Mucosa of stomach (tissue), 1 donor: ENCODE results near the gene TBC1D1.

ENCODE experiments used
- H3K27me3 ChIP-seq: one replicate; pipeline ENCODE4 v1.7.0; 2013; ENCODE audit warnings: mild to moderate bottlenecking, low read length; ENCODE audit not compliant: control insufficient read depth, insufficient read depth
- H3K36me3 ChIP-seq: one replicate; pipeline ENCODE4 v1.7.0; 2013; ENCODE audit warnings: low read length; ENCODE audit not compliant: control insufficient read depth, insufficient read depth
- H3K4me1 ChIP-seq: one replicate; pipeline ENCODE4 v1.7.0; 2013; ENCODE audit warnings: mild to moderate bottlenecking, low read length; ENCODE audit not compliant: control insufficient read depth, insufficient read depth
- H3K4me3 ChIP-seq: one replicate; pipeline ENCODE4 v1.7.0; 2013; ENCODE audit warnings: low read length
- H3K9ac ChIP-seq: one replicate; pipeline ENCODE4 v1.7.0; 2013; ENCODE audit warnings: mild to moderate bottlenecking, low read length, moderate library complexity
- H3K9me3 ChIP-seq: one replicate; pipeline ENCODE4 v1.7.0; 2013; ENCODE audit warnings: mild to moderate bottlenecking, low read length, moderate library complexity; ENCODE audit not compliant: control insufficient read depth
- donor health status: Pancreatic carcinoma.

Gene TBC1D1

DNA sequence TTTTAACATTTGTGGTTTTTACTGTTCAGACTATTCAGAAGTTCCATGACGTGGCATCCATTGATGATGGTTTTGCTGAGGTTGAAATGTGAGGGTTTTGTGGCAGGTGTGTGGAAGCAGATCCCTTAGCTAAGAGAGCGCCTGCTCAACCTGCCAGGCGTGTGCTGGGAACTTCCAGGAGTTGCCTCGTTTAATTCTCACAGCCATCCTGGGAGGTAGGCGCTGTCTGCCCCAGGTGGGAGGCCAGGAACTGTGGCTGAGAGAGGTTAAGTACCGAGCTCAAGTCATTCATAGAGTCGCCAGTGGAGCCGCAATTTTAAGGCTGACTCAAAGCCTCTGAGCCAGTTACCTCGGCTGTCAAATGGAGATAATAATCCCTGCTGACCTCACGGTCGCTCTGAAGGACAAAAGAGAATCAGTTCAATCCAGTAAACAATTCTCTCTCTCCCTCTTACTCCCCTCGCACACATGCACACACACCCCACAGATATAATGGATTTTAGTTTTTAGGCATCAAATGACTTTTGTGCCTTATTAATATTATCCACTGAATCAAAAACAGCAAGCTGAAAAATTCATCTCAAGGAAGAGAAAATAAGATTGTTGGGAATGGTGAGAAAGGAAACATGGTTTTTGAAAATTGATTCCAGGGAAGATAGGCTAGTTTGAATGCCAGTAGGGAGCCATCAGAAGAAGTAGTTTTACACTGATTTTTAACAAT, 240.6 kb downstream of the TBC1D1 start:
- H3K27me3 ChIP-seq = no peaks in the 10 kb centered on the region
- H3K9ac ChIP-seq = no peak overlapping the region
- peaks cover 45% of the 10 kb centered on the region for H3K4me1 ChIP-seq
- no peaks in the 10 kb centered on the region for H3K9me3 ChIP-seq
- no peaks in the 10 kb centered on the region for H3K36me3 ChIP-seq
- no peak overlapping the region for H3K4me3 ChIP-seq

- Histone ChIP-seq H3K36me3 (no peaks in the 10 kb centered on the region), H3K9ac (no peak overlapping the region), H3K4me3 (no peak overlapping the region)
Observed at GRCh38 chr4:38132107-38132673, 241.3 kb downstream of the TBC1D1 start.

GRCh38 chr4:38132843-38133662, 242.2 kb downstream of the TBC1D1 start:
- Histone ChIP-seq H3K9ac (peak overlapping the region; percentile 20), H3K4me3 (no peak overlapping the region), H3K36me3 (no peaks in the 10 kb centered on the region), H3K4me1 (peaks cover 45% of the 10 kb centered on the region), H3K27me3 (no peaks in the 10 kb centered on the region), H3K9me3 (no peaks in the 10 kb centered on the region)

More at GRCh38 chr4:38132107-38132673, 241.3 kb downstream of the TBC1D1 start:
- Histone ChIP-seq H3K27me3 (no peaks in the 10 kb centered on the region), H3K4me1 (peaks cover 45% of the 10 kb centered on the region), H3K9me3 (no peaks in the 10 kb centered on the region)

DNA sequence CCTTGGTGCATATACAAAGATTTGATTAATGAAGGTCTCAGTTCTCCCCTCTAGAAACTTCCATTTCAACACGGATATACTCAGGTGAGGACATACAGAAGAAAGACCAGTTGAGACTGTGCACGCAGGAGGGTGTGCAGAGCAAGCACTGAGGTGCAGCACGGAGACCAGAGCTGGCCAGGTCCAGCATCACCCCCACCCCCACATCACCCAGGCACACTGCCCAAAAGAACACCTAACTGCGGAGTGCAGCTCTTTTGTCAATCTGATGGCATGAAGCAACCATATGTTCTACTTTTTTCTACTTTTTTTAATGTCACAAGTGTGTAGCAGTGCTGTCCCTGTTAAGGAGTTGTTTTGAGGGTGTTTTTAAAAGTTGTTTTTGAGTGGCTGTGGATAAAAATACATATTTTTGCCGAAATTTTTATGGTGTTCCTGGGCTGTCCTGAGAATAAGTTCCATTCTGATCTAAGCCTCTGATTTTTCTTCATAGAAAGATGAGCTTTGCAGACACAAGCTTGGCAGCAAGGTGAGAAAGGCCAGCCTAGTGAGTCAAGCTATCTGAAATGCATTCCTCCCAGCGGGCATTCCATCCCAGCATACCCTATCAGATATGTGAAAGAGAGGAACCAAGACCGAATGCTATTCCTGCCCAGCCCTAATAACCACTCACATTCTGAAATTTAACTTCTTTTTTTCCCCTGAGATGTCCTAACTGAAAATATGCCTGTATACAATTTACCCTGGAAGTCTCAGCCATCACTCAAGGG, 243.0 kb downstream of the TBC1D1 start:
- no peaks in the 10 kb centered on the region for H3K36me3 ChIP-seq
- no peak overlapping the region for H3K4me3 ChIP-seq
- no peaks in the 10 kb centered on the region for H3K9me3 ChIP-seq
- no peak overlapping the region for H3K9ac ChIP-seq
- H3K4me1 ChIP-seq = peaks cover 38% of the 10 kb centered on the region
- no peaks in the 10 kb centered on the region for H3K27me3 ChIP-seq

DNA sequence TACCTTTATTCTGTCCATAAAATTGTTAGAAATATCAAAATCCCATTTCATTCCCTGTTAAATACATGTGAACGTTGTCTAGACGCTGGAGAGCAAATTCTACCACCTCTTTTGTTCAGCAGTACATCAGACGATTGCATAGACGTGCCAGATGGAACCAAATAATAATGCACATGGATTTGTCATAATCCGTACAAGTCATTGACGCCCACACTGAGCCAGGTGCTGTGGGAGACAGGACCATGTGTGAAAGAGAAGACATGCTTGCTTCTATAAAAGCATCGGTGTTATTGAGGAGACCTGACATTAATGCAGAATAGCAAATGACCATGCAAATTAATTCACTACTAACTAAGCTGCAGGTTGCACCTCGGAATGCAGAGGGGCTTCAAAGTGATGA, 244.3 kb downstream of the TBC1D1 start:
- Histone ChIP-seq H3K27me3 (no peaks in the 10 kb centered on the region), H3K9me3 (no peaks in the 10 kb centered on the region), H3K9ac (no peak overlapping the region), H3K4me3 (no peak overlapping the region), H3K36me3 (no peaks in the 10 kb centered on the region), H3K4me1 (peaks cover 30% of the 10 kb centered on the region)

- H3K36me3 ChIP-seq = no peaks in the 10 kb centered on the region
- H3K4me3 ChIP-seq = no peak overlapping the region
- H3K4me1 ChIP-seq = peaks cover 28% of the 10 kb centered on the region
- H3K9ac ChIP-seq = no peak overlapping the region
- no peaks in the 10 kb centered on the region for H3K27me3 ChIP-seq
- H3K9me3 ChIP-seq = no peaks in the 10 kb centered on the region
Observed at GRCh38 chr4:38136604-38137003, 245.7 kb downstream of the TBC1D1 start.

DNA sequence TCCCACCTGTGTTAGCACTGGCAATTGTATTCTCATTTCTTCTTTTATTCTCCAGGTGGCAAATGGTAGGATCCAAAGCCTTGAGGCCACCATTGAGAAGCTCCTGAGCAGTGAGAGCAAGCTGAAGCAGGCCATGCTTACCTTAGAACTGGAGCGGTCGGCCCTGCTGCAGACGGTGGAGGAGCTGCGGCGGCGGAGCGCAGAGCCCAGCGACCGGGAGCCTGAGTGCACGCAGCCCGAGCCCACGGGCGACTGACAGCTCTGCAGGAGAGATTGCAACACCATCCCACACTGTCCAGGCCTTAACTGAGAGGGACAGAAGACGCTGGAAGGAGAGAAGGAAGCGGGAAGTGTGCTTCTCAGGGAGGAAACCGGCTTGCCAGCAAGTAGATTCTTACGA, 246.2 kb downstream of the TBC1D1 start:
- Histone ChIP-seq H3K36me3 (no peaks in the 10 kb centered on the region), H3K9me3 (no peaks in the 10 kb centered on the region), H3K4me3 (no peak overlapping the region), H3K27me3 (no peaks in the 10 kb centered on the region), H3K4me1 (peaks cover 23% of the 10 kb centered on the region), H3K9ac (no peak overlapping the region)

DNA sequence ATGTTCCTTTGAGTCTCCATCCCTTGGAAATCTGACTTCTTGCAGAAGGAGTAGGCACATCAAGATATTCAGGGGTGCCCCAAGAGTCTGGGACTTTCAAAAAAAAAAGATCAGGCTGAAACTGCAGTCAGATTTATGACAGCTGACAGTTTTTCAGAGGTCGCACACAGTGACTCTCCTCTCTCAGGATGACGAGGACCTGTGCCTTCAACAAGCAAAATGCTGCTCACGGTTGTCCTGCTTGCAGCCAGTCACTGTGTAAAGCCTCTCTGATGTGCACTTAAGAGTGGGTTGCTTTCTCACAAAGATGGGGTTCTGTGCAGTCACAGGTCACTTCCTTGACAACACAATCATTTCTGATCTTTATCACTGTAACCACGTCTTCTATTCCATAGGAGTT, 247.5 kb downstream of the TBC1D1 start:
- Histone ChIP-seq H3K27me3 (no peaks in the 10 kb centered on the region), H3K4me3 (no peak overlapping the region), H3K9me3 (no peaks in the 10 kb centered on the region), H3K4me1 (peaks cover 11% of the 10 kb centered on the region), H3K36me3 (no peaks in the 10 kb centered on the region), H3K9ac (no peak overlapping the region)

DNA sequence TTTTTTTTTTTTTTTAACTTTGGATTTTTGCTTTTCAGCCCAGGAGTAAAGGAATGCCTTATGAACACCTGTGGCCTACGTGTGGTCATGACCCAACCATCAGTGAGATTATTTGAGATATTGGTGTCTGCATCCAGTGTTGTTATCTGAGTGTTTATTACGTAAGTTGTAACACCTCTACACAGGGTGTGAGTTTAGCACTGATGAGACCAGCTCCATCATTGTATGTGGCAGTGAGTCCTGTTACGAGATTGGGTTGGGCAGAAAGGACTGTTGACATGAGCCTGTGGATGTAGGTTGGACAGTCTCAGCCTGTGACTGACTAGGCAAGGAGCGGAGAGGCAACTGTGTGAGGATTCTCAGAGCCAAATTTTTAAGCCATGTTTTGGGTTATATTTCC, 248.3 kb downstream of the TBC1D1 start:
- H3K27me3 ChIP-seq = no peaks in the 10 kb centered on the region
- H3K36me3 ChIP-seq = no peaks in the 10 kb centered on the region
- H3K4me3 ChIP-seq = no peak overlapping the region
- H3K9me3 ChIP-seq = no peaks in the 10 kb centered on the region
- H3K4me1 ChIP-seq = peaks cover 3% of the 10 kb centered on the region
- H3K9ac ChIP-seq = no peak overlapping the region

DNA sequence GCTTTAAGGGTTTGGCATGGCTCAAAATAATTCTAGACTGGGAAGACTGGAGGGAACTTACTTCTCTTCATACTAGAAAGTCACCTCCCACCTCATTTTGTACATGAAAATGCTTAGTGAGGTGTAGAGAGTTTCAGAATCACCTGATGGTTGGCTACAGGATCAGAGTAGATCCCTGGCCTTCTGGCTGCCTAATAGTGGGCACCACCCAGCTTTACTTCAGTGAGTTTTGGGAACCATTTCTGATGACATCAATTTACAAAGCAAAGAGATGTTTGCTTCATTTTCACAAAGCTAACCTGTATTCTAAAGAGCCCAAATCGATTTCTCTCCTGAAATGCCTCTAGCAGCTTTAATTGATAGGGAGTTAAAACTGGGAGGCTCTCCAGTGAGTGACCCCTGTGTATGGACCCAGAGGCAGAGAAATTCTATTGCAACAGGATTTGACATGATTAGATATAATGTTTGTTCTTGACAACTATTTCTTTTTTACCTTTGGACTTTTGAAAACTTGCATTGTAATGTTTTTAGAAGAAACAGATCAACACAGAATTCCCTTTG, 249.8 kb downstream of the TBC1D1 start:
- H3K4me1 ChIP-seq = peaks cover 6% of the 10 kb centered on the region

DNA sequence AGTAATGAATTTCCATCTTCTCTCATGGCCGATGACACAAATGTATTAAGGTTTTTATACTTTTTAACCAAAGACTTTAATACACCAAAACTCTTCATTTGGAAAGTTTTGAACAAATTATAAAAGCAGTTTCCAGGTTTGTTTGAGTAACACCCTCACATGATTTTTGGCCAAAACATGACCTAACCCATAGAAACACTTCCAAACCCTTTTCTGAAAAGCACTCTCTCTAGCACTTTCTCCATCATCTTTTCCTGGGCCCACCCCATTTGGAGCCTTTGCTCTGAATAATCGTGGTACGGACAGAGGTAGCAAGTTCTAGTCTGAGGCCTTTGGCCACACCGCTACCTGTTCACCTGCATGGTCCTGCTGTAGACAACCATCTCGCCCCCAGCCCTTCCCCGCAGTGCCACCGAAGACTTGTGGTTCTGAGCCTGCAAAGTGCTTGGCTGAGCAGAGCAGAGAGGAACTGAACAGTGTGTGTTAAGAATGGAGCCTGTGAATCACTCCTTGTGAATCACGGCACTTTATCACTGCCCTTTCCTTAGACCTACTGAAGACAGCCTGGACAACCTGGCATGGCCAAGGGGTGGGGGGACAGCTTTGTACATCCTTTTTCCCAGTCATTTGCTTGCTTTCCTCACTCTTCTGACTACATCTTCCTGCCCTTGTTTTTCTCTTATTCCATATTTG, 251.1 kb downstream of the TBC1D1 start:
- H3K4me1 ChIP-seq = peaks cover 17% of the 10 kb centered on the region
- H3K27me3 ChIP-seq = no peaks in the 10 kb centered on the region
- H3K9me3 ChIP-seq = no peaks in the 10 kb centered on the region
- no peak overlapping the region for H3K9ac ChIP-seq
- H3K4me3 ChIP-seq = no peak overlapping the region
- no peaks in the 10 kb centered on the region for H3K36me3 ChIP-seq

More for the DNA sequence above, 249.8 kb downstream of the TBC1D1 start:
- H3K36me3 ChIP-seq = no peaks in the 10 kb centered on the region
- no peaks in the 10 kb centered on the region for H3K27me3 ChIP-seq
- no peak overlapping the region for H3K9ac ChIP-seq
- H3K4me3 ChIP-seq = no peak overlapping the region
- H3K9me3 ChIP-seq = no peaks in the 10 kb centered on the region
